ENCODE data around the gene SCARB1.

The SCARB1 gene

DNA sequence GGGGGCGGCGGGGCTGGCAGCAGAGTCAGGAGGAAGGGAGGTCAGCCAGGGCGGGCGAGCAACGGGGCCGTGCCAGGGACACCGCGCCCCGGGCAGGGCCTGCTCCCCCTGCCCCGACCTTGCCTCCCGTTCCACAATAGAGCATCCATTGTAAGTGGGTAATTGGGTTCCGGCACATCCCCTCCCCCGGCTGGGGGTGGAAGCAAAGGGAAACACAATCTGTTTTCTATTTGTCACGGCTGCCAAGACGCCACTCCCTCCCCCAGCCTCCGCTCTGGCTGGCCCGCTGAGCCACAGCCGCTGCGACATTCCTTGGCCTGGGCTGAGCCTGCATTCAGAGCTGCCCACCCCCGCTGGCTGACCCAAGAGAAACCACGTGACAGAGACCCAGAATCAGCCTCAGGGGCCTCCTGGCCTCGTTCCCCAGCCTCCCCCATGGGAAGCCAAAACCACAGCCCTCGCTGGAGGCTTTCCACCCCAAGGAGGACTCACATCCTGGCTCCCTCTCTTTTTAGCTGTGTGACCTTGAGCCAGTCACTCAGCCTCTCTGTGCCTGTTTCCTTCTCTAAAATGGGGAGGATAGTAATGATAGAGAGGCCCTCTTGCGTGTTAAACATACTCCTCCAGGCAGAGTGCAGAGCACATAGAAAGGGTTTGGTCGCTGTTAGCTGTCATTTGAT lies 117.6 kb downstream of the SCARB1 start:
- peak; percentile 95 for DNase-seq (ENCODE audit: low spot score)

DNA sequence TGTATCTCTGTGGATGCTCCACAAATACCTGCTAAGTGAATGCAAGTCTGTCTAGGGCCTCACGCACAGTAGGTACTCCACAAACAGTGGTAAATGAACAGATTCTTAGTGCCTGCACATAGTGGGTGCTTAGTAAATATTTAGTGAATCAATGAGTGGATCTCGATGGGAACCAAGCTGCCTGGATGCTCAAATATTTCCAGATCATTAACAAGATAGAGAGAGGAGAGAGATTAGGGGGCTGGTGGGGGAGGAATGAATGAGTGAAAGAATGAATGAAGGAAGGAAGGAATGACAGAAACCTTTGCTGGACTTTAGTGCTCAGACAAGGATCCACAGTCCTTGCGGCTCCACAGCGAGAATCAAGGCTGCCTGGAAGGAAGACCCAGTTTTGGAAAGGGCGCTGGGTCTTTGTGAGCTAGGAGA lies 118.2 kb downstream of the SCARB1 start:
- no peak for DNase-seq (ENCODE audit: low spot score)

- DNase-seq (ENCODE audit: low spot score) = no peak
These were observed 118.8 kb downstream of the SCARB1 start for GRCh38 chr12:124744659-124745464.

DNA sequence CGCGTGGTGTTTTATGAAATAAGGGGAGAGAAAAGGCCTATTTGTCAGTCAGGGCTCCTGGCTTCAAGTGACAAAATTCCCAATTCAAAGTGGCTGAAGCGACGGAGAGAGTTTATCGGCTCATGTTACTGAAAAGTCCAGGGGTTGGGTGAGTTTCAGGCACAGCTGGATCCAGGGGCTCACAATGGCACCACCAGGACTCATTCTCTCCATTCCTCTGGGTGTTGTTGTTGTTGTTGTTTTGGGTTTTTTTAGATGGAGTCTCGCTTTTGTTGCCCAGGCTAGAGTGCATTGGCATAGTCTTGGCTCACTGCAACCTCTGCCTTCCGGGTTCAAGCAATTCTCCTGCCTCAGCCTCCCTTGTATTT lies 119.4 kb downstream of the SCARB1 start:
- DNase-seq (ENCODE audit: low spot score) = no peak

GRCh38 chr12:124743479-124744272 lies 120.0 kb downstream of the SCARB1 start:
- no peak for DNase-seq (ENCODE audit: low spot score)

GRCh38 chr12:124742678-124743077 lies 121.0 kb downstream of the SCARB1 start:
- no peak for DNase-seq (ENCODE audit: low spot score)

GRCh38 chr12:124742111-124742510 lies 121.6 kb downstream of the SCARB1 start:
- DNase-seq (ENCODE audit: low spot score) = no peak

DNA sequence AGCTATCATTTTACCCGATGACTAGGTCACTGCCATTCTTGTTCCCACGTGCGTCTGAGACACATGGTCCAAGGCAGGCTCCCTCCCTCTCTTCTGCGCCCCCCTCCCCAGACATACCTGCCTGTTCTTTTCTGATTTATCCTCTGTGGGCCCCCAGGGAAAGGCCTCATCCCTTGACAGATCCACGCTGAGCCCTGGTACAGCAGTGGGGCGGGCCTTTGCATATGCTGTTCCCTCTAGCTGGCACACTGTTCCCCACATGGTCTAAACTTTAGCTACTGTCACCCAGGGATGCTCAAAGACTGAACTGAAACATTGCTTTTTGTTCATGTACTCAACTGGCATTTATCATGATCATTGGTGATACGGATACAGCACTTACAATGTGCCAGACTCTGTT lies 122.5 kb downstream of the SCARB1 start:
- DNase-seq (ENCODE audit: low spot score) = no peak

- no peak for DNase-seq (ENCODE audit: low spot score)
These were observed 123.0 kb downstream of the SCARB1 start for GRCh38 chr12:124740691-124741137.

- DNase-seq (ENCODE audit: low spot score) = no peak
These were observed 123.6 kb downstream of the SCARB1 start for GRCh38 chr12:124739953-124740561.

GRCh38 chr12:124738636-124739467 lies 124.8 kb downstream of the SCARB1 start:
- peak; percentile 45 for DNase-seq (ENCODE audit: low spot score)

GRCh38 chr12:124737772-124738635 lies 125.7 kb downstream of the SCARB1 start:
- DNase-seq (ENCODE audit: low spot score) = no peak

GRCh38 chr12:124737040-124737419 lies 126.6 kb downstream of the SCARB1 start:
- DNase-seq (ENCODE audit: low spot score) = peak; percentile 54

GRCh38 chr12:124736115-124737039 lies 127.3 kb downstream of the SCARB1 start:
- no peak for DNase-seq (ENCODE audit: low spot score)

DNA sequence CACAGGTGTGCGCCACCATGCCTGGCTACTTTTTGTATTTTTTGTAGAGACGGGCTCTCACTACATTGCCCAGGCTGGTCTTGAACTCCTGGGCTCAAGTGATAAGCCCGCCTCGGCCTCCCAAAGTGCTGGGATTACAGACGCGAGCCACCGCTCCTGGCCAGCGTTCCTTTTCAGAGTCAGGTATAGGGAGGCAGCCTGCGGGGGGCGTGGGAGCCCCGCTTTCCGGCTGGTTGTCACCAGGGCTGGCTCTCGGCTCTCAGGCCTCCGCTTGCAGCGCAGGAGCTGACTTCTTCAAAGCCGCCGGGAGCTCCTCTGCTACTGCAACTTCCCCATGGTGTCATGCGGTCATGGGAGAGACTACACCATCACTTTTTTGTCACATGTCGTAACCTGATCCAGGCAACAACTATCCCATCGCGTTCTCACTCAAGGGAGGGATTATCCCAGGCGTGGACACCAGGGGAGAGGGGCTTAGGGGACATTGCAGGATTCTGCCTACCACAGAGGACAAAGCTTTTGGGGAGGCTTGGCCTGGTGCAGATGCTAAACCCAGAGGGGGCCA lies 129.4 kb downstream of the SCARB1 start:
- no peak for DNase-seq (ENCODE audit: low spot score)

DNA sequence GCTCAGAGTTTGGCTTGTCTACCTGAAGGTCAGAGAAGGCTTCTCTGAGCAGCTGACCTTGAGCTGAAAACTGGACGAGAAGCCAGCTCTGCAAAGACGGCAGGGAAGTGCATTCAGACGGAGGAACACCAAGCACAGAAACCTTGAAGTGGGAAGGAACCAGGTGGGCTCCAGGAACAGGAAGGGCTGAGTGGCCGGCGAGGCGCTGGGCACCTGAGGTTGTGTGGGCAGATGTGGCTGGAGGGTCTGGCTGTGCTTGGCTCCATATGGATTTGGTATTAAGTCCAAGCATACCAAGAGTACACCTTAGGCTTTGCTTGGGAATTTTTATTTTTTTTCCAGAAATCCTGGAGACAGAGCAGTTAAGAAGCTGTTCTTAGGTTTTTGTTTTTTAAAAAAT lies 130.6 kb downstream of the SCARB1 start:
- no peak for DNase-seq (ENCODE audit: low spot score)

DNA sequence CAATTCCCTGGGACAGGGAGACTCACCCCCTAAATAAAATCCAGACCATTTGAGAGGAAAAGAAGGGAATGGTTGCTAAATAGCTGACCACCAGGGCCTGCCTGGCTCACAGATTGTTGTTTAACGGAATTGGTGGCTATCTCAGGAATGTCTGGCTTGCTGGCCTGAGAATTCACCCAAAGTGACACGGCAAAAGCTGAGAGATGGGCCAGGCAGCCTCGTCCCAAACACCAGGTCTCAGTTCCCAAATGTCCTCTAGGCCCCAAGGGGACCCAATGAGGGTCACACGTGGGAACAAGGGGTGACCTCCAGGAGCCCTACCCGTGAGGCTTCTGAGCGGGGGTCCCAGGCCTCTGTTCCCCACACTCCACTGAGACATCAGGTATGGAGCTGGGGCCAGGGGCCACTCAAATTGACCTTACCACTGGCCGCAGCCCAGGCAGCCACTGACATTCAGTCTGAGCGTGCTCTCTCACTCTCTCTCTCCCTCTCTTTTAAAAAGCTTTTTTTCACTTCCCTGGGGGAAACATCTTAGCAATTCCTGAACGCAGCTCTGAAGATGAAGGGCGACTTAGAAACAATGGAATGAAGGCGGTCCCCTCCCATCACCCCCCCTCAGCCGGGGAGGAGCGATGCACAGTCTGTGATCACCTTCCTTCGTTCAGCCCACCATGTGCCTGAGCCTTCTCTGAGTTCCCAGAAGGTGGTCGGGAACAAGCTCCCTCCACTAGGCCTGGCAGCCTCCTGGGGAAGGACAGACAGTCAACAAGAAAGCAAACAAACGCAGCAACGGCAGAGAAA lies 131.2 kb downstream of the SCARB1 start:
- no peak for DNase-seq (ENCODE audit: low spot score)

DNA sequence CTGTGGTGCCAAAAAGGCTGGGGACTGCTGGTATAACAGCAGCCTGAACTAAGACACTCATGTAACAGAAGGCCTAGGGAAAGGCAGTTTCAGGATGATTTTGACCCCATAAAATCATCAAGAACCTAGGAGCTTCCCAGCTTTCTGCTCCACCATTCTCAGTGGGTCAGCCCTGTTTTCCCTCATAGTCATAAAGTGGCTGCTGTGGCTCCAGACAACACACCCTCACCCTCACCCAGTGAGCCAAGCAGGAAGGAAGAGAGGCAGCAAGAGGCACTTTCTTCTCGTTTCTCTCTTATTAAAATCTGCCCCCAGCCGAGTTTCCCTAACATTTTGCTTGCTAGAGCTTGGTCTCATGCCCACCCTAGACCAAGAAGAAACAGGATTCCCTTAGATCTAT lies 131.8 kb downstream of the SCARB1 start:
- DNase-seq (ENCODE audit: low spot score) = no peak

Data from COLO829 (cell line).